ENCODE measurements around the gene IRGC. TPM values are rescaled to one million over a fixed set of nuclear protein-coding genes. Genes with fewer than 3 reads are reported as not detected.

IRGC gene
- total RNA-seq, 1 donor from 2014 or later: not detected

DNA sequence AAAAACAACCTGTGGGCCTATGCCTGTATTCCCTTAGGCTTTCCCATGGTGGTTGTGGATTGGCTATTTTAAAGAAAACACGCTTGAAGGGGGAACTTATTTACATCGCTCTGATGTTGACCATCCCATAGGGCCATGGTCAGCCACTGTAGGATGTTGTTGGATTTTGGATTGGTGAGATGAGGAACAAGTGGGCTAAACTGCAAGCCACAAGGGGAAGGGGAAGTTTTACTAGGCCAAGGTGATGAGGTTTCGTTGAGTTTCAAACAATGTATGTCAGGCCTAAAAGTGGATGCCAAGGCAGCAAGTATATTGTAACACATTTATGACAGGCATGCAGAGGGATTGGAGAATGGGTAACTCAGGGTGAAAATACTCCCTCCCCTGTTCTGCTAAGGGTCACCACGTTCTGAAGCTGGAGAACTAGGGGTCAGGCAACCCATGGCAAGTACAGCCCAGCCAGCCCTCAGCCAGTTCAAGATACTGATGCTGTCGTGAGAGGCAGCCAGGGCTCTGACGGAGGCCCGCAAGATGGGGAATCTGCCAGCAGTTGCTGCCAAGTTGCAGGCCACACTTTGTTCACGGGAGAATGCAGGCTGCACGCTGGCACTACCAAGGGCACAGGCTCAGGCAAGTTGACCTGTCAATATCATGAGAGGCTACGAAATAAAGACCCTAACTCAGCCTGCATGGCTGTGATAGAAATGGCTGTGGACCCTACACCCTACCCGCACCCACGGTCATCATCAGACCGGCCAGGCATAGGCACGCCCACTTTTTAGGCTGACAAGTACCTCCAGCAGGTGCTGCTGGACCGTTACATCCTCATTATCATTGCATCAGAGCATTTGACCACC, 11.1 kb downstream of the IRGC start:
- no peak for DNase-seq

DNA sequence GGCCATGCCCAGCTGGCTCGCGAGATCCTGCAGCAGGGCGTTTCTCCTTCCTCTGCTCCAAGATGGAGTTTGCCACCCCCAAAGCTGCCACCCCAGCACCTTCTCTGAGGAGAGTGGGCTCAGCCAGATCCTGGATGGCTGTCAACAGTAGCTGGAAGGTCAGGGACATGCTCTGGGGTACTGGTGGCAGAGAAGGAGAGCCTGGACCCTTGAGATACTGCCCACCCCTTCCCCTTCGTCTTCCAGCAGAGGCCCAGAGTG, 11.6 kb downstream of the IRGC start:
- no peak for DNase-seq

DNA sequence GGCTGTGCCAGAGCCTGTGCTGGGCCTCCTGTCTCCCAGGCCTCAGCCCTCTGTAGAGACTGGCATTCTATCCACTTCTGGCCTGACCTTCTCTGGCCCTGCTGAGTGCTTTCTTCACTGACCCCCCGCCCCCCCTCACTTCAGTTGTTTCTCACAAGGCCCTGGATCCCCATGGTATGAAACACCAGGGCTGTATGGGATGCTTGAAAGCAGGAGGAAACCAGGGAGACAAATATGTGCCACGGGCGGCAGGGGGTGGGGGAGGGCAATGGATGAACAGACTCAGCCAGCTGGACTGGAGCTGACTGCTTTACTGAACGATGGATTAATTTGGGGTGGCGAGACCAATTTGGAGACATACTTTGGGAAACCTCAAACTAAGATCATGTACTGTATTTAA, 14.0 kb downstream of the IRGC start:
- DNase-seq: no peak

DNA sequence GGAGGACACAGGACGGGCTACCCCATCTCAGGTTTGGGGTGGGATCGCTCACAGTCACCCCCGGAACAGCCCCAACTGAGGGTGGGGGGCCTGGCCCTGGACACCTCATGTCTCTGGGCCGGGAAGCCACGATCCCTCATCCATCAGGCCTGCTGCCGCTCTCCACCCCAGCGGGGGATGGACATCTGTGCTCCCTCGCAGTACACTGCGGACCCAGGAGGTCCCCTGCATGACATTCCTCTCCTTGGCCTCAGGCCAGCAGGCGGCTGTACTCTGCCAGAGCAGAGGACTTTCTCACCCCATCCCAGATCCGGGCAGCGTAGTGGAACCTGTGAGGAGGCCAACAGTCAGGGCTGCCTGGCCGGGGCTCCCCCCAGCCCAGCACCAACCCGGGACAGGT, 15.5 kb downstream of the IRGC start:
- no peak for DNase-seq

DNA sequence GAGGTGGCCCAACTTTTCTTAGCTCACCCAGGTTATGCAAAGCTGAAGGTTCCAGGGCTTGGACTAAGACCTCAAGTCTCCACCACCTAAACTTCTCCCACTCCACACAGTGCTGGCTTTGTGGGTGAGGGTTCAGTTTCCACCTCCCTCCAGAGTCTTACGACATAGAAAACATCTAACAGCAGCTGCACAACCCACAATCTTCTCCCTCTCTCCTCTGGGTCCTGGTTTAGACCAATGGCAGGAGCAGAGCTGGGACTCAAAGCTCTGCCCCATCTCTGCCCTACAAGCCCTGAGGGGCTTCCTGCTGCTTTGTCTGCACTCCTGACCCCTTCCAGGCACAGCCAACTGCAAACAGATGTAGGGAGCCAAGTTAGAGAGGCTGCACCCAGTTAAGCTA, 16.0 kb downstream of the IRGC start:
- DNase-seq: no peak

DNA sequence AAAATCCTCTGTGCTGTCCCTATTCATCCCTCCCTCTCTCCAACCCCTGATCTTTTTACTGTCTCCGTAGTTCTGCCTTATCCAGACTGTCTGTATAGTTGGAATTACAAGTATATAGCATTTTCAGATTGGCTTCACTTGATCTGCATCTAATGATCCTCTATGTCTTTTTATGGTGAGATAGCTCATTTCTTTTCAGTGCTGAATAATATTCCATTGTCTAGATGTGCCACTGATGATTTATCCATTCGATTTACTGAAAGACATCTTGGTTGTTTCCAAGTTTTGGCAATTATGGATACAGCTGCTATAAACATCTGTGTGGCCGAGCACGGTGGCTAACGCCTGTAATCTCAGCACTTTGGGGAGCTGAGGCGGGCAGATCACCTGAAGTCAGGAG, 19.1 kb downstream of the IRGC start:
- DNase-seq: no peak

DNA sequence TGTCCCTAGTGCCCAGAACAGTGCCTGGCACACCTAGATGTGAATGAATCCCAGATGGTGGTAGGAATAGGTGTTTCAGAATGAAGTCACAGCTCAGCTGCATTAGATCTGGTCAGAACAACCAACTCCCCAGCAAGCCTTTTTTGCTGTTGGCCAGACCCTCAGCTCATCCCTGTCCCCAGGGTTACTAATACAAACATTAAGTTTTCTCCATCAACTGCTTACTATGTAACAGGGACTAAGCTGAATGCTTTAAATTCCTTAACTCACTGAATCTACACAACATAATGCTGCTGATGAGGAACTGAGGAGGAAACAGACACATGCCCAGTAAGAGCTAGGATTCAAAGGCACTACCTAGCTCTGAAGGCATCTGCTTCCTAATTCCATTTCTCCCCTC, 20.1 kb downstream of the IRGC start:
- no peak for DNase-seq

DNA sequence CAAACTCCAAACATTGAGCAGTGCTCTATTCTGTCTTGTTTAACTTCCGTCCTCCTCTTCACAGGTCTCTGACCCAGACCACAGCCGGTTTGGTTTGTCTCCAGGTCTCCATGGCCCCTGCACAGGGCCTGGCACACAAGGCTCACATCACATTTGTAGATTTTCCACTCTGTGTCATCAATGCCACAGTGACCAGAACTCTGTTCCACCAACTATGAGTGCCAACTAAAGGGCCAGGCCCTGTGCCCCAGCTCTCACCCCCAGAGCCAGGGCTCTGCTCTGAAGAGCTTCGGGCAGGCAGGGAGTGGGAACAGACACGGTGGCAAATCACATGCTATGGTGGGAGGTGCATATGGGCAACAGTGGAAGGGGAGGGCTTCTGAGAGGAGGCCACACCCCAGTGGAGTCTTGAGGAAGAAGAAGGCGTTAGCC, 22.9 kb downstream of the IRGC start:
- no peak for DNase-seq

DNA sequence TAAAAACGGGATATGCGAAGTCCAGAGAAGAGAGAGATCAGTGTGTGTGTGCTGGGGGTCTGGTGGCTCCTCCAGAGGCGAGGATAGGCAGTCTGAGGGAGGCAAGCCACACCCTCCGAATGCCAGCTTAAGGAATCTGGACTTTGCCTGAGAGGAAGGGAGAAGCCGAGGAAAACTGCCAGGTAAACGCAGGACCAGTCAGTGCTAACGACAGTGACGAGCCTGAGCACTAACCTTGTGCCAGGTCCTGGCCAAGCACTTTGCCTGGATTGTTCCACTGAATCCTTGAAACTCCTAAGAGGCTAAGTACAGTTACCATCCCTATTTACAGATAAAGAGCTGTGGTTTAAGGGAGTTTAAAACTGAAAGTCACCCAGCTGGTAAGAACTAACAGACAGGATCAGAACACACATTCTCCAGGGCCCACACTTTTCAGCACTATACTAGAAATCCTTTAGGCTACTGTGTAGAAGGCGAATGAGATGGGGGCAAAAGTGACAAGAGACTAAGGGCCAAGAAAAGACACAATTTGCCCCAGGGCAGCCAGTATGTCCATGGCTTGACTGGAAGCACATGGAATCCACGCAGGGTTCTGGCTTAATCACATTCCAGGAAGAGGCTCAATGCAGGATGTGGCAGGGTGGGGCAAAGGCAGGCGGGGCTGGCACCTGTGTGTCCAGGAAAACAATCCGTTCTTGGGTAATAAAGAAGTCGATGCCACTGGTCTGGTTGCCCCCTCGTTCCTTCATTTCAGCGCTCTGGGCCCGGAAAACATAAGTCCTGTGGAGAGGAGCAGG, 23.8 kb downstream of the IRGC start:
- no peak for DNase-seq

DNA sequence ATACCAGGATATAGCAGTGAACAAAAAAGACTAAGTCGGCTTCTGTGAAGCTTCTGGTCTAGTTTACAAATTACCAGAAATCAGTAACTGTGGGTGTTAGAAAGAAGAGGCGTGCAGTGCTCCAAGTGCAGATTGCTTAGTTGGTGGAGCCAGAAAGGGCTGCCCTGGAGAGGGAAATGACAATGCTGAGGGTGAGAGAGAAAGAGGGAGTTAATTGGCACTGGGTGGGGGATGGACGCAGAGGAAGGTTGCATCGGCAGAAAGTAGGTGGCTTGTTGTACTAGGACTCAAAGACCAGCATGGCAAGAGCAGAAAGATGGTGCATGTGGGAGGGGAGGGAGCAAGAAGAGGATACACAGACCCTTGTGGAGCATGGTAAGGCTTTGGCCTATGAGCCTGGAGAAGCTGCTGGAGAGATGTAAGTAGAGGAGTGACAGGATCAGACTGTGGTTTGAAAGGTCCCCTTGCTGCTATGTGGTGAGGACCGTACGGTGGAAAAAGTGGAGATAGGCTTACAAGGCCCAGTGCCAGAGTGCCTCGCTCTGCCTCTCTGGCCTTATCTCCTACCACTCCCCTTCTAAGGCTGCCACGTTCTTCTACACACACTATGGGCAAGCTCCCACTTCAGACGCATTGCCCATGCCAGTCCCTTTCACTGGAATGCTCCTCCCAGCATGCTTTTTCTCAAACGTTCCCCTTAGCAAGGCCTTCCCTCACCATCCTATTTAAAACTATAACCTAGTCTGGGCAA, 25.4 kb downstream of the IRGC start:
- no peak for DNase-seq

DNA sequence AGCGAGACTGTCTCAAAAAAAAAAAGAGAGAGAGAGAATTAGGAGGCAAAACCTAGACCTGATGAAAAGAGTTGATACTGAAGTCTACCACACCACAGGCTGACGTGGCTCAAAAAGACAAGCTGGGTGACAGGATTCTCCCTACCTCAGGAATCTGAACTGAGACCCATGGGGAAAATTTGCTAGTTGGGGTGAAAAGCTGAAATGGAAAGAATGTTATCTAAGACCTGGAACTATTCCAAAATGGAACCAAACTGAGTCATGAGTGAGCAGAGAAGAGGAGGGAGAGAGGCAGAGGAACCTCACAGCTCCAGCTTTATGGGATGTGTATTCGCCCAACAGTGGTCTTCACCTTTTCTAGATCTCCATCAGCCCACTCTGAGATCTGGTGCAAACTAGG, 27.2 kb downstream of the IRGC start:
- DNase-seq: no peak

DNA sequence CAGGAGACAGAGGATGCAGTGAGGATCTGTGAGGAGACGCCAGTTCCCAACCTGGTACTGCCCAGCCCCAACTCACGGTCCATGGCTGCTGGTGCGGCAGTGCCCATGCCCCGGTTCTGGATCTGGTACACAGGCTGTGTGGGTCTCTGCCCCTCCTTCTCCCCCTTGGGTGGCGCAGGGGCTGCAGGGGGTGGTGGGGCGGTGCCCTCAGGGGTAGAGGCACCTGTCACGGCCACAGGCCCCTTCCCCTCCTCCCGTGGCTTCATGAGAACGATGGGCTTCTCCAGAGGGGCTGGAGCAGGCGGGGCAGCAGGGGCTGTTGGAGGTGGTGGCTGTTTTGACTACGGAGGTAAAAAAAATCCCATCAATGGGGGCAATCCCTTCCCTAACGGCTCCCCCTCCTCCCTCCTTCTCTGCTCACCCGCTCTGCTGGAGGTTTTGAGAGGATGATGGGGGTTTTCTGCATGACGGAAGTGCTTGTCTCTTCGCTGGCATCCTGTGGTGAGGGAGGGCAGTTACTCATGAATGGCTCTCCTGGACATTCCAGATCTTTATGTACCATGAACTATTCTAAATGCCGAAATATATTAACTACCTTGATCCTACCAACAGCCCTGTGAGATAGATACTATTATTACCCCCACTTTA, 31.8 kb downstream of the IRGC start:
- DNase-seq: no peak

DNA sequence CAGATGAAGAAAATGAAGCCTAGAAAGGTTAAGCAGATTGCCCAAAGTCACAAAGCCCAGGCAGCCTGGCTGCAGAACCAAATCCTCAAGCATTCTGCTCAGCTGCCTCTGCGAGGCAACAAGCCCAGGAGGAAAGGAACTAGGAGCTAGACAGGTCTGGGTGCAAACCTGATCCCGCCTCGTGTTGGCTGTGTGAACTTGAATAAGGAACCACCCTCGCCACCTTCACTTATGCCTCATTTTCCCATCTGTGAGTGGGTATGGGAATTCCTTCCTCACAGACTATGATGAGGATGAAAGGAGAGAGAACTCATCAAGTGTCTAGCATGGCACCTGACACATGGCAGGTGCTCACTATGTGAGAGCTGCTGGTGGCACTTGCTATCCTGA, 32.3 kb downstream of the IRGC start:
- no peak for DNase-seq

DNA sequence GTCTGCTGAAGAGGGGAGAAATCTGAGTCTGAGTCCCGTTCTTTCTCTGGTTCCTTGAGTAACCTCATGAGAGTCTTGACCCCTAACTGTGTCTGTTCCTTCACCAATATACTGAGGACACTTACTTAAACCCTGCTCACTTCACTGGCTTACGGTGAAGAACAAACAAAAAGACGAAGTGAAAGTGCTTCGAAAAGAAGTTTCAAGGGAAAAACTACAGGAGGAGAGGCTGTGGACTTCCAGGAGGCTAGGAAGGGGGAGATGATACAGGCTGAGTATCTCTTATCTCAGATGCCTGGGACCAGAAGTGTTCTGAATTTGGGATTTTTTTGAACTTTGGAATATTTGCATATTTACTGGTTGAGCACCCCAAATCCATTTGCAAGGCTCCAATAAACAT, 32.8 kb downstream of the IRGC start:
- DNase-seq: no peak

DNA sequence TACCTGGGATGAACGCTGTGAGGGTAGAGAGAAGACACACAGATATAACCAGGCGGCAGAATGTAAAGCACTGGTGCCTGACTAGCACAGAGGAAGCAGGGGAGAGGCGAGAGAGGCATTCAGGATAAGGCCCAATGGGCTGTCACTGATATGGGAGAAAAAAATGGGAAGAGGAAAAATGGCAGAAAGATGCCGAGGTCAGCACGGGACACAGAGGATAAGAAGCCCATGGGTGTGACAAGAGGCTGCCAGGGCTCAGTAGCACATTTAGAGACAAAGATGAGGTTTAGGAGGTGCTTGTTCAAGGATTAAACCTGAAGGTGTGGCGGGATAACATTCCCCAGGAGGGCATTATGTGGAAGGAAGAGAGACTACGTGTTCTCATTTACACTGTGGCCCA, 33.3 kb downstream of the IRGC start:
- no peak for DNase-seq

DNA sequence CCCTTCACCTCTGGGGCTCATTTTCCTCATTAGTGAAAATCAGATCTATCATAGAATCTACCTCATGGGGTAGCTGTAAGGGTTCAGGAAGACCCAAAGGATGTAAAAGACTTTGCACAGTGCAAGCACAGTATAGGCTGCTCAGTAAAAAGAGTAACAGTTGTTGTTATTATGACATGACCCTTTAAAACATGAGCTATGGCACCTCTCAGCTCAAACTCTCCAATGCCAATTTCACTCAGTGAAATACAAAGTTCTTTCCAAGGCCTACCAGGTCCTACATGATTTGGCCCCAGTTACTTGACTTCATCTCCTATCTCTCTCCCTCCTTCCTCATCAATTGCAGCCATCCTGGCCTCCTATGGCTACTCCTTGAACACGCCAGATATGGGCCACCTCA, 34.0 kb downstream of the IRGC start:
- no peak for DNase-seq

DNA sequence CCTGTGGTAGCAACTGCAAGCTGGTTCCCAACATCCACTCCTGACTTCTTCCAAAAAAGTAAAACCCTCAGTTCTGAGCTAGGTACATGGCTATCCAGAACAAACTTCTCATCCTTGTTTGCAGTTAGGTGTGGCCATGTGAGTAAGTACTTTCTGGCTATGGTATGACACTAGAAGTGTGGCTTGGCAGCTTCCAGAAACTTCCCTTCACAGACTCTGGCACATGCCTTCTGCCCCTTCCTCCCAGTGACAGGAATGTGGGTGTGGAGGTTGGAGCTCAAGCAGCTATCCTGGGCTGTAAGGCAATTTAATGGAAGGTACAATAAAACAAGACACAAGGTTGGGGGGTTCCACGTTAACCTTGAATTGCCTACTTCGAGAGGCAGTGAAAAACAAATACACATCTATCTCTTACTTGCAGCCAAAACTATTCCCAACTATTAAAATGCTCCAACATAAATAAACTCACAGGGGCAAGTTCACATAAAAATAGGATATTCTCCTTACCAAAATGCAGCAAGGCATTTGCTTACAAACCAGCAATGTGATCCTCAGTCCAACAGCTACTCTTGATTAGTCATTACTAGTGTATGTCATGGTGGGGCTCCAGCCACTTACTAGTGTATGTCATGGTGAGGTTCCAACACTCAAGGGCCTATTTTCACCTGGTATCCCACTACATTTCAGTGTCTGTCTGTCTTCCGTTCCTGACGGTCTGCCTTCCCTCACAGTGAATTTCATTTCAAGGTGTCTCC, 35.8 kb downstream of the IRGC start:
- no peak for DNase-seq

DNA sequence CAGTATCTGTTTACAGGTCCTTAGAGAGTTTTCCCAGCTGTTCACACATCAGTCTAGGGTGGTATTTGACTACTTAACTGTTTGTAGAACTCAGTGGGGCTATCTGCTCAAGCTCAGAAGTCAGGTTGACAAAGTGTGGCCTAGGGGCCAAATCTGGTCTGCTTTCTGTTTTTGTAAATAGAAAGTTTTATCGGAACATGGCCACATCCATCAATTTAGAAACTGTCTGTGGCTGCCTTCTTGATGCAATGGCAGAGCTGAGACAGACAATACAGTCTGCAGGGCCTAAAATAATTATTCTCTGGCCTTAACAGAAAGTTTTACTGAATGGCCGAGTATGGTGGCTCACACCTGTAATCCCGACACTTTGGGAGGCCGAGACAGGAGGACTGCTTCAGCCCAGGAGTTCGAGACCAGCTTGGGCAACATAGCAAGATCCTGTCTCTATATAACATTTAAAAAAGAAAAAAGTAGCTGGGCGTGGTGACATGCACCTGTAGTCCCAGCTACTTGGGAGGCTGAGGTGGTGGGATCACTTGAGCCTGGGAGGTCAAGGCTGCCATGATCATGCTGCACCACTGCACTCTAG, 36.5 kb downstream of the IRGC start:
- no peak for DNase-seq

DNA sequence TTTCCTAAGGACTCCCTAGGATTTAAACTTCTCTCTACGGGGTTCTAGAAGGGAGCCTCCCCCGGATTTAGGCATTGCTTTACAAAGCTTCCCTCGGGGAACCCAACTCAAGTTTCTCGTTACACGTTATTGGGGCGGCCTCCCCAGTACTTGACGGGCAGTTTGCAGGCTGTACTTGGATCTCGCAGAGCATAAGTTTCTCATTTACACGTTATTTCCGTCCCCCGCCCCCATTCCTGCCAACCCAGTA, 38.3 kb downstream of the IRGC start:
- no peak for DNase-seq

DNA sequence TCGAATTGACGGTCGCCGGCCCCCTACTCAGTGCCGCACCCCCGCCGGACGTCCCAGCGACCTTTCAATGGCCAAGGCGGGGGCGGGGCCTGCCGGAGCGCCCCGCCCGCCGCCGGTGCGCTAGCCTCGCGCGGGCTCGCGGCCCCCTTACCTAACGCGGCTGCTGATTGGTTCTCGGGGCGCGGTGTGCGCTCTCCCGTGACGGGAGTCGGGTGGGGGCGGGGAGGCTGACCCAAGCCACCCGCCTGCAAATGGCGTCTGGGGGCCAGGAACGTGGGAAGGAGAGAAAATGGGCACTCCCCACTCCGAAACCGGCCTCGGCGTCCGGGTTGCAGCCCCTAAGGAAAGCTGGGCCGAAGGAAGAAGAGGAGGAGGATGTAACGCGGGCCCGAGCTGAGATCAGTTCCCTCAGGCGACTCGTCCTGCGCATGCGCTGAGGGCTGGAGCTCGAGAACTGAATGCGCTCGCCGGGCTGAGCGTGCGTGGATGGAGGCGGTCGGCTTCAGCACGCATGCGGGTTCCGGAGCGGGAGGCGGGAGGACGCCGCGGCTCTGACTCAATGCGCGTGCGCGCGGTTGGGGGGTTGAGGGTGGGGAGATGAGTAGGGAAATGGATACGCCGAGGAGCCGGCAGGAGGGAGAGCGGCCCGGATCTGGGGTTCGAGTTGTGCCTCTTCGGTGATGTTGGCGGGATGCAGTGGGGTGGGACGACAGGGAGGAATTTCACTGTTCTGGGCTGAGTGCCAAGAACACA, 38.8 kb downstream of the IRGC start, which contains the start of gene SMG9:
Gene SMG9, minus strand, starts transcription at position 460 of the 753 bp plus-strand sequence. CDS start 4,221 bp downstream, outside the sequence.
- DNase-seq: peak; percentile 93

DNA sequence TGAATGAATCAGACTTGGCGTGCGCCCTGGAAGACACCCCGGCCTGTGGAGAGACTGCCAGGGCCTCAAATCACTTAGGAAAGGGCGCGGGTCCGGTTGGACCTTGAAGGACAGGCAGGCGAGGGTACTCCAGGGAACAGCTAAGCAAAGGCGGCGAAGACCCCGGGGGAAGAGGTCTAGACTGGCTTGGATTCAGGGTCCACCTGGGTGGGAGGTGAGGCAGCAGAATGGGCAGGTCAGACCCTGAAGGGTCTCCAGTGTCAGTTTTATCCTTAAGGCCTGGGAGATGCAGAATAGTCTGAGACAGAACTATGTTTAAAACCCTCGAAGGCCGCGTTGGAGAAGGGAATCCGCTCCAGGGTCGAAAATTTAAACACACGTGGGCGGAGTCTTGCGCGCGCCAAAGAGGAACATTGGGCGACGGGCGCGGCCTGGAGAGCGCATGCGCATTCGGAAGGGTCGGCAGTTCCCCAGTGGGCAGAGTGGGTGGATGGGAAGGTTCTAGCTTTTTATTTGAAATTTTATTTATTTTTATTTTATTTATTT, 39.5 kb downstream of the IRGC start:
- DNase-seq: peak; percentile 55

Measured in occipital lobe (tissue), 2 donors.